CD4-positive, alpha-beta T cell (primary cell): ENCODE data around the gene PIKFYVE. TPM values are rescaled to one million over a fixed set of nuclear protein-coding genes. Genes with fewer than 3 reads are reported as not detected.

Experiments used
- ATAC-seq: fragments of 200-7000 bp; cut with Tn5 transposase; one replicate; pipeline ENCODE4 v1.10.0; 2022; ENCODE audit warnings: mild to moderate bottlenecking; ENCODE audit not compliant: poor library complexity
- CTCF ChIA-PET: fragments of 350-600 bp; sonication (Branson Sonifier 250); formaldehyde crosslinking; loops from one replicate; lab custom pipeline; 2021; ENCODE audit warnings: antibody characterized with exemption, inconsistent platforms; lab: Charles Lee
- POLR2A ChIA-PET: fragments of 350-600 bp; sonication (Branson Sonifier 250); formaldehyde crosslinking; loops from one replicate; lab custom pipeline; 2021; ENCODE audit warnings: antibody characterized with exemption, inconsistent platforms; lab: Charles Lee
- DNase-seq, 14 experiments: peaks; one replicate each; pipeline ENCODE4 v3.0.0-alpha.2; 2013 to 2020; ENCODE audit warnings: mixed read lengths in 2 of 14
- H3K27ac ChIP-seq, 2 donors: one replicate each; pipeline versions ENCODE4 v1.5.1 to v1.7.0; 2013; ENCODE audit warnings: low read length in 2 of 2, low read depth in 1 of 2, mild to moderate bottlenecking in 1 of 2
- H3K27me3 ChIP-seq, 2 experiments: 1 replicate in 1 of 2; 2 replicates in 1 of 2; pipeline versions ENCODE4 v1.6.1 to v1.7.0; 2013; ENCODE audit warnings: low read length in 2 of 2, control low read depth in 1 of 2, mild to moderate bottlenecking in 1 of 2, moderate library complexity in 1 of 2; ENCODE audit not compliant: insufficient read depth in 2 of 2, control insufficient read depth in 1 of 2
- H3K36me3 ChIP-seq: one replicate; pipeline ENCODE4 v1.6.1; 2013; ENCODE audit warnings: low read length, control low read depth; ENCODE audit not compliant: insufficient read depth
- H3K4me1 ChIP-seq: one replicate; pipeline ENCODE4 v1.6.1; 2013; ENCODE audit warnings: low read length, control low read depth; ENCODE audit not compliant: insufficient read depth
- H3K4me3 ChIP-seq: one replicate; pipeline ENCODE4 v1.5.1; 2013; ENCODE audit warnings: mild to moderate bottlenecking, low read length, moderate library complexity
- H3K9me3 ChIP-seq, 2 experiments: 1 replicate in 1 of 2; 2 replicates in 1 of 2; pipeline versions ENCODE4 v1.6.1 to v1.7.0; 2013; ENCODE audit warnings: low read length in 2 of 2, mild to moderate bottlenecking in 2 of 2, control low read depth in 1 of 2, moderate library complexity in 1 of 2; ENCODE audit not compliant: control insufficient read depth in 1 of 2, insufficient read depth in 1 of 2
- H3K27ac Mint-ChIP-seq: one replicate; pipeline ENCODE4 v1.8.0; 2020; ENCODE audit warnings: mixed read lengths
- H3K27me3 Mint-ChIP-seq: one replicate; pipeline ENCODE4 v1.8.0; 2021; ENCODE audit warnings: mixed read lengths
- H3K36me3 Mint-ChIP-seq: one replicate; pipeline ENCODE4 v1.8.0; 2021; ENCODE audit warnings: low read depth, mixed read lengths
- H3K4me1 Mint-ChIP-seq: one replicate; pipeline ENCODE4 v1.8.0; 2021; ENCODE audit warnings: low read depth, mixed read lengths
- H3K4me3 Mint-ChIP-seq: one replicate; pipeline ENCODE4 v1.8.0; 2020; ENCODE audit warnings: mild to moderate bottlenecking, mixed read lengths
- H3K9me3 Mint-ChIP-seq: one replicate; pipeline ENCODE4 v1.8.0; 2020; ENCODE audit warnings: mixed read lengths
- intact Hi-C, 2 experiments: fragments of 100-400 bp; cut with DNase I in 1 of 2; cut with micrococcal nuclease in 1 of 2; formaldehyde crosslinking; loops; one replicate each; pipeline versions ENCODE4 v1.15.1 to v1.9.0; 2023 to 2025; cut with DNase I, micrococcal nuclease
- total RNA-seq, 174 experiments: library from RNA in 2 of 174; stranded (reverse) in 2 of 174; gene quantifications; one replicate each; pipeline ENCODE4 v1.2.3 and lab custom pipeline; 2021 to 2026
- TF ChIP-seq, protein P1 (sequence below): fragments of 200-600 bp; IDR thresholded peaks from one replicate; pipeline ENCODE4 v1.8.0; 2022; ENCODE audit warnings: antibody characterized with exemption, mild to moderate bottlenecking

Gene PIKFYVE
- total RNA-seq, 2 experiments from 2014 or later, result 29.3 to 29.9 TPM

- ChIA-PET CTCF (no interaction called here), POLR2A (interaction anchor here (0.7 kb wide), 1 partner anchor 13 kb away, joined by 3 read pairs; no protein-coding TSS in a partner anchor)
- Mint-ChIP-seq H3K4me1 (peaks cover 55% of the 10 kb centered on the region), H3K27me3 (no peaks in the 10 kb centered on the region), H3K4me3 (no peak overlapping the region), H3K9me3 (peaks cover 1% of the 10 kb centered on the region), H3K27ac (no peak overlapping the region), H3K36me3 (peaks cover 91% of the 10 kb centered on the region)
- H3K9me3 ChIP-seq, result peaks cover 0 to 1% of the 10 kb centered on the region in 2 experiments
- intact Hi-C loops, result no loop called here
- no peak overlapping the region for H3K4me3 ChIP-seq
- peaks cover 64% of the 10 kb centered on the region for H3K36me3 ChIP-seq
- ATAC-seq, result no peak
- TF ChIP-seq, protein P1, sequence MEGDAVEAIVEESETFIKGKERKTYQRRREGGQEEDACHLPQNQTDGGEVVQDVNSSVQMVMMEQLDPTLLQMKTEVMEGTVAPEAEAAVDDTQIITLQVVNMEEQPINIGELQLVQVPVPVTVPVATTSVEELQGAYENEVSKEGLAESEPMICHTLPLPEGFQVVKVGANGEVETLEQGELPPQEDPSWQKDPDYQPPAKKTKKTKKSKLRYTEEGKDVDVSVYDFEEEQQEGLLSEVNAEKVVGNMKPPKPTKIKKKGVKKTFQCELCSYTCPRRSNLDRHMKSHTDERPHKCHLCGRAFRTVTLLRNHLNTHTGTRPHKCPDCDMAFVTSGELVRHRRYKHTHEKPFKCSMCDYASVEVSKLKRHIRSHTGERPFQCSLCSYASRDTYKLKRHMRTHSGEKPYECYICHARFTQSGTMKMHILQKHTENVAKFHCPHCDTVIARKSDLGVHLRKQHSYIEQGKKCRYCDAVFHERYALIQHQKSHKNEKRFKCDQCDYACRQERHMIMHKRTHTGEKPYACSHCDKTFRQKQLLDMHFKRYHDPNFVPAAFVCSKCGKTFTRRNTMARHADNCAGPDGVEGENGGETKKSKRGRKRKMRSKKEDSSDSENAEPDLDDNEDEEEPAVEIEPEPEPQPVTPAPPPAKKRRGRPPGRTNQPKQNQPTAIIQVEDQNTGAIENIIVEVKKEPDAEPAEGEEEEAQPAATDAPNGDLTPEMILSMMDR, result no peak
- H3K27me3 ChIP-seq, result no peaks in the 10 kb centered on the region
- no peak overlapping the region for H3K27ac ChIP-seq
- H3K4me1 ChIP-seq, result no peaks in the 10 kb centered on the region
- DNase-seq, result no peak
Observed at GRCh38 chr2:208295834-208296233, 29.8 kb downstream of the PIKFYVE start.

DNA sequence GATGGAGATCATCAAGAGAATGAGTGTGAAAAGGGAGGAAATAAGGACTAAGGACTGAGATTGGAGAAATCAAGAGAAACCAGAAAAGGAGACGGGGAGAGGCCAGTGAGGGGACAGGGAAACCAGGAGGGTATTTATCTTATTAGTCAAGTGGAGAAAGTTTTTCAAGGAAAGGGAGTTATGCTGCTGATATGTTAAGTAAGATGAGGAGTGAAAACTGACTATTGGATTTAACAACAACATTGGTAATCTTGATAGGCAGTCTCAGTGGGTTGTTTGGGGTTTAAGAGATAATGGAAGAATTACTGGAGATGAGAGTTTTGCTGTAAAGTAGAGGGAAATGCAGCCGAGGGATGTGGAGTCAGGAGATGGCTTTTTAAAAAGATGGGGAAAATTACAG is 30.6 kb downstream of the PIKFYVE start:
- H3K27me3 ChIP-seq, result no peaks in the 10 kb centered on the region
- H3K27me3 Mint-ChIP-seq, result no peaks in the 10 kb centered on the region
- CTCF ChIA-PET, result no interaction called here
- POLR2A ChIA-PET, result interaction anchor here (0.7 kb wide), 1 partner anchor 12 kb away, joined by 3 read pairs; no protein-coding TSS in a partner anchor
- H3K4me3 Mint-ChIP-seq, result no peak overlapping the region
- DNase-seq (no peak), ATAC-seq (no peak)
- H3K4me1 ChIP-seq, result no peaks in the 10 kb centered on the region
- peaks cover 66% of the 10 kb centered on the region for H3K36me3 ChIP-seq
- H3K9me3 Mint-ChIP-seq, result no peaks in the 10 kb centered on the region
- H3K27ac Mint-ChIP-seq, result no peak overlapping the region
- peaks cover 91% of the 10 kb centered on the region for H3K36me3 Mint-ChIP-seq
- TF ChIP-seq, protein P1, result no peak
- H3K27ac ChIP-seq, result no peak overlapping the region
- intact Hi-C loops, result no loop called here
- no peaks in the 10 kb centered on the region for H3K9me3 ChIP-seq
- H3K4me1 Mint-ChIP-seq, result peaks cover 47% of the 10 kb centered on the region
- H3K4me3 ChIP-seq, result no peak overlapping the region

GRCh38 chr2:208297961-208298360 is 31.9 kb downstream of the PIKFYVE start:
- Histone ChIP-seq H3K4me3 (no peak overlapping the region), H3K36me3 (peaks cover 72% of the 10 kb centered on the region), H3K4me1 (no peaks in the 10 kb centered on the region), H3K9me3 (no peaks in the 10 kb centered on the region), H3K27me3 (no peaks in the 10 kb centered on the region), H3K27ac (no peak overlapping the region)
- TF ChIP-seq, protein P1, result no peak
- H3K27me3 Mint-ChIP-seq, result no peaks in the 10 kb centered on the region
- ATAC-seq (no peak), DNase-seq (no peak)
- no peak overlapping the region for H3K4me3 Mint-ChIP-seq
- CTCF ChIA-PET, result no interaction called here
- H3K4me1 Mint-ChIP-seq, result peaks cover 33% of the 10 kb centered on the region
- no peaks in the 10 kb centered on the region for H3K9me3 Mint-ChIP-seq
- intact Hi-C loops, result no loop called here
- H3K27ac Mint-ChIP-seq, result no peak overlapping the region
- peaks cover 91% of the 10 kb centered on the region for H3K36me3 Mint-ChIP-seq
- POLR2A ChIA-PET, result no interaction called here
